ENCODE measurements around the gene TRAPPC4.
A peak's percentile ranks its signal among the peaks of the same experiment; 100 is the strongest.

TRAPPC4 gene

GRCh38 chr11:118998388-118998717 is 20.2 kb upstream of the TRAPPC4 start:
- no peak for TF ChIP-seq CTCF (IDR thresholded peaks at IDR 0.05; ENCODE audit: control insufficient read depth, extremely low read depth, insufficient read depth)
- no peak for DNase-seq (ENCODE audit: low read depth)
- peak overlapping the region; percentile 80 for H3K4me3 ChIP-seq (ENCODE audit: low read depth, low read length)

- no peak for DNase-seq (ENCODE audit: low read depth)
- H3K4me3 ChIP-seq (ENCODE audit: low read depth, low read length): peak overlapping the region; percentile 80
- no peak for TF ChIP-seq CTCF (IDR thresholded peaks at IDR 0.05; ENCODE audit: control insufficient read depth, extremely low read depth, insufficient read depth)
Measured at GRCh38 chr11:118998822-118999221, 19.7 kb upstream of the TRAPPC4 start.

- no peak for DNase-seq (ENCODE audit: low read depth)
- TF ChIP-seq CTCF (IDR thresholded peaks at IDR 0.05; ENCODE audit: control insufficient read depth, extremely low read depth, insufficient read depth): no peak
- no peak overlapping the region for H3K4me3 ChIP-seq (ENCODE audit: low read depth, low read length)
Measured at GRCh38 chr11:119000906-119001305, 17.7 kb upstream of the TRAPPC4 start.

- no peak overlapping the region for H3K4me3 ChIP-seq (ENCODE audit: low read depth, low read length)
- TF ChIP-seq CTCF (IDR thresholded peaks at IDR 0.05; ENCODE audit: control insufficient read depth, extremely low read depth, insufficient read depth): no peak
- DNase-seq (ENCODE audit: low read depth): no peak
Measured at GRCh38 chr11:119006656-119007055, 11.9 kb upstream of the TRAPPC4 start.

- no peak for TF ChIP-seq CTCF (IDR thresholded peaks at IDR 0.05; ENCODE audit: control insufficient read depth, extremely low read depth, insufficient read depth)
- no peak for DNase-seq (ENCODE audit: low read depth)
- no peak overlapping the region for H3K4me3 ChIP-seq (ENCODE audit: low read depth, low read length)
Measured at GRCh38 chr11:119011476-119012053, 7.0 kb upstream of the TRAPPC4 start.

- no peak overlapping the region for H3K4me3 ChIP-seq (ENCODE audit: low read depth, low read length)
- no peak for DNase-seq (ENCODE audit: low read depth)
- TF ChIP-seq CTCF (IDR thresholded peaks at IDR 0.05; ENCODE audit: control insufficient read depth, extremely low read depth, insufficient read depth): no peak
Measured at GRCh38 chr11:119012629-119013170, 5.9 kb upstream of the TRAPPC4 start.

All from LNCaP clone FGC (cell line).